Prostate gland (tissue), 2 donors: ENCODE measurements around the gene GDNF.

Experiments used
- POLR2AphosphoS5 ChIP-seq: sonication (generic); formaldehyde crosslinking; IDR thresholded peaks from one replicate; pipeline ENCODE4 v1.6.1; 2017; ENCODE audit warnings: antibody characterized with exemption
- TF ChIP-seq, protein P1 (sequence below), 4 experiments: fragments of 200-600 bp in 2 of 4; fragments of 450-650 bp in 2 of 4; sonication (generic) in 2 of 4; IDR thresholded peaks; 1 replicate in 3 of 4; 2 replicates in 1 of 4; pipeline ENCODE4 v1.5.1; 2016 to 2019; ENCODE audit warnings: antibody characterized with exemption in 4 of 4, mild to moderate bottlenecking in 2 of 4, moderate library complexity in 2 of 4

DNA sequence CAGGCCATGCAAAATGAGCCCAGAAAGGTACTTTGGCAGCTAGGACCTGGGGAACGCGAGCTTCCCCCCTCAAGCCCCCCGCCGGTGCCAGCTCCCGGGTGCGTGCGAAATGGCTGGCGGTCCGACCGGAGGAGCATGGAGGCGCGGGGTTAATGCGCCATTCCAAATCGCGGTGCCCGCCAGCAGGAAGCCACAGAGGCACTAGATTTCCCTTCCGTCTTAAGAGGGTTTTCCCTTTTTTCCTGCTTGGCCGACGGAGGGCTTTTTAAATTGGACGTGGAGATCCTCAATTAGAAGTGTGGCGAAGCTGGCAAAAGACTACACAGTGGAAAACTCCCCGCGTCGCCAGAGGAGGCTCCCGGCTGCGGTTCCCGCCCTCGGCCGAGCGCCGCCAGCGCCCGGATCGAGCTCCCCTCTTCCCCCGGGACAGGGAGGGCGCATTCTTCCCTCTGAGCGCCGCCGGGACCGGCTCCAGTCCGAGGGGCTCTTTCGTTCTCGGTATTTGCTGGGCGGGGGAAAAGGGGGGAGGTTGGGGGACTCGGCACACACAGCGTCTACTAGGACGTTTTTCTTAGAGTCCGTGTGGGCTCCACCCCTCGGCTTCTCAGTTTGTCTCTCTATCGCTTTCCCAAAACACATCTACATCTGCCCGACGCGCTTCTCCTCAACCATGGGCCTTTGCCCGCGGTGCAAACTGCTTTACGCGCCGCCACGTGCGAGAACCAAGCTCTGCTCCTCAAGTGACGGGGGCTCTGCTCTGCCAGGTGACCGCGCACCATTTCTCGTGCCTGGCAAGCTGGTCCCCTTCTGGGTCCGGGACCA, 3.0 kb downstream of the GDNF start:
- TF ChIP-seq POLR2AphosphoS5: no peak
- TF ChIP-seq, protein P1, sequence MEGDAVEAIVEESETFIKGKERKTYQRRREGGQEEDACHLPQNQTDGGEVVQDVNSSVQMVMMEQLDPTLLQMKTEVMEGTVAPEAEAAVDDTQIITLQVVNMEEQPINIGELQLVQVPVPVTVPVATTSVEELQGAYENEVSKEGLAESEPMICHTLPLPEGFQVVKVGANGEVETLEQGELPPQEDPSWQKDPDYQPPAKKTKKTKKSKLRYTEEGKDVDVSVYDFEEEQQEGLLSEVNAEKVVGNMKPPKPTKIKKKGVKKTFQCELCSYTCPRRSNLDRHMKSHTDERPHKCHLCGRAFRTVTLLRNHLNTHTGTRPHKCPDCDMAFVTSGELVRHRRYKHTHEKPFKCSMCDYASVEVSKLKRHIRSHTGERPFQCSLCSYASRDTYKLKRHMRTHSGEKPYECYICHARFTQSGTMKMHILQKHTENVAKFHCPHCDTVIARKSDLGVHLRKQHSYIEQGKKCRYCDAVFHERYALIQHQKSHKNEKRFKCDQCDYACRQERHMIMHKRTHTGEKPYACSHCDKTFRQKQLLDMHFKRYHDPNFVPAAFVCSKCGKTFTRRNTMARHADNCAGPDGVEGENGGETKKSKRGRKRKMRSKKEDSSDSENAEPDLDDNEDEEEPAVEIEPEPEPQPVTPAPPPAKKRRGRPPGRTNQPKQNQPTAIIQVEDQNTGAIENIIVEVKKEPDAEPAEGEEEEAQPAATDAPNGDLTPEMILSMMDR (IDR thresholded peaks at IDR 0.05): no peak
